ENCODE data around the gene COL4A6.

COL4A6 gene

DNA sequence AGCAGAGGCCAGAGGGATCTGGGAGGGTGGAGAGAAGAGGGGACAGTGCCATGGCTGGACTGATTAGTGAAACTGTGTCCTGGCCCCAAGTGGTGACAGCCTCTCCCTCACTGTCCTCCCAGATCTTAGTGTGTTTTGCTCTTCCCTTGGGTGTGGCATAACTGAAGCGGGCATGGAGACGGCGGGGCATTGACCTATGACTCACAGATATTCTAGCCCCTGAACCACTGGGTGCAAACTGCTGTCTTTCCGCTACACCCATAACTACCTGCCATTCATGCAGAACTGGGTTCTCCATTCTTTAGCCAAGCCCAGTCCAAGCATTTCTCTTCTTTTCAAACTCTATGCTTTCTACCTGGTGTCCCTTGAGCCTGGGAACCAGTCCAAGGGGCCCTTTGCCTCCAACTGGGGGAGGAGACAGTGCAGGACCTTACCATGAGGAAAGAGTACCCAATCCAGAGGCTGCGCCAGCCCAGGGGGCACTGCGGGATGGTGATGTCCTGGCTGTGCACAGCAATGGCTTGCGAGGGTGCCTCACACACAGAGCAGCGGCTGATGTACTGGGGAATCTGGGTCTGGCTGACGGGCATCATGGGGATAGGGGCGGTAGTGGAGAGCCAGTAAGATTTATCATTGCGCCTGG, 279.1 kb downstream of the COL4A6 start:
- DNase-seq (ENCODE audit: low read depth), result no peak

DNA sequence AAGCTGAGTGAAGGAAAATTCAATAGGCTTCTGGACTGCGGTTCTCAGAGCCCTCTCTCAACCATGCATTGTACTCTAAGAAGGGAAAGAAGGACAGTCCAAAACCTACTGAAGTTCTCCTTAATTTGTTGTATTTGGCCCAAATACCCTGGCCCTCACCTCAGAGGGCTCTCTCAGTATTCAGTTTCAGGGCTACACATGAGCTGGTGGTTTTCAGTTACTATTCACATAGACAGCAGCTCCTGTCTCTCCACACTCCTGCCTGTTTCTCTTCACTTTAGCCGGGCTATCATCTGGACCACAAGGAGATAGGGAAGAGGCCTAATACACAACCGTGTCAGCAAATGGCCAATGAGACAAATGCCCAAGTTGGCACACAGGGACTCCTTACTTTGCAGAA, 280.6 kb downstream of the COL4A6 start:
- no peak for DNase-seq (ENCODE audit: low read depth)

- no peak for DNase-seq (ENCODE audit: low read depth)
Observed at GRCh38 chrX:108156934-108157466, 281.2 kb downstream of the COL4A6 start.

GRCh38 chrX:108156082-108156481, 282.1 kb downstream of the COL4A6 start:
- no peak for DNase-seq (ENCODE audit: low read depth)

DNA sequence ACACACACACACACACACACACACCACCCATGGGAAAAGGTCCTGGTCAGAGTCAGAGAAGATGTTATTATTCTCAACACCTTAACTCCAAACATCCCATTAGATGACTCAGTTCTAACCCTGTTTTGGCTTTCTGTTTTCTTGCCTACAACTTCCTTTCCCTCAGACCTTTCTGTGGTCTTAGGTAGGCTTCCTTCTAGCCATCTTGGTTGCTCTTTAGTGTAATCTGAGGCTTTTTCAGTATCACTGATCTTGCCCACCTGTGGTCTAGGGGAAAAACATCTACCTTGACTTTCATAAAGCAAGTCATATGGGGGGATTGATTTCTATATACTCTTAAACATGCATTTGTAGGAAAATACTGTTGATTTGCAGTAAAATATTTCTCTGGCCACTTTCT, 289.7 kb downstream of the COL4A6 start:
- no peak for DNase-seq (ENCODE audit: low read depth)

DNA sequence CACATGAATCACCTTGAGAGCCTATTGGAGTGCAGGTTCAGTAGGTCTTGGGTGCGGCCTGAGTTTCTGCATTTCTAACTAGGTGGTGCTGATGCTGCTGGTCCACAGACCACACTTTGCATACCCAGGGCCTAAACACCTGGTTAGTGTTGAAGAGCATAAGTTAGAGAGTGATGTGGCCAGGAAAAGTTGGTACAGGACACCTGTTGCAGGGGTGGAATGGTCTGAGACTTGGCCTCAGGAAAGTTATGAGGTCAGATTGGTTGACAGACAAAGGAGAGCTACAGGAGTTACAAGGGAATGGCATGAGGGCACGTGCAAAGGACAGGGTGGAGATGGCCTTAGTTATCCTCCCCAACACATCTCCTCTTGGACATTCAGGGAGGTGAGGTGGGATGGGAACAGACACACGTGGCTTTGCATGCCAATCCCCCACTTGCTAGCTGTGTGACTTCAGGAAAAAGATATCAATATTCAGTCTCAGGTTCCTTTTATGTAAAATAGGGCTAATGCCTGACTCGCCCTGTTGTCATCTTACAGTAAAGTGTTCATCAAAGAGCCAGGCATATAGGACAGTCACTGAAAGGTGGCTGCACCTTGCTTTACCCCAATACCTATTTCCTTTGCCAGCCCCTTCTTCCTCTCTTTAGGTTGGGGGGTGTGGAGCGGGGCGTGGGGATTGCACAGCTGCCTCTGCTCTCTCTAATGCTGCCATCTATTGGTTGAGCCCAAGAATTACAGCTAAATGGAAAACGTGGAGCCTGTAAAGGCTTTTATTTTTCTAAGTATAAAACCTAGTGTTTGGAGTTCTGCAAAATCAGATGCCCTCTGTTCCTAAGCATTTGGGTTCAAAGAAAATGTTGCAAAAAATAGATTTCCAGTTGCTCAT, 299.2 kb downstream of the COL4A6 start:
- DNase-seq (ENCODE audit: low read depth), result no peak

- DNase-seq (ENCODE audit: low read depth), result no peak
Observed at GRCh38 chrX:108134724-108135123, 303.5 kb downstream of the COL4A6 start.

DNA sequence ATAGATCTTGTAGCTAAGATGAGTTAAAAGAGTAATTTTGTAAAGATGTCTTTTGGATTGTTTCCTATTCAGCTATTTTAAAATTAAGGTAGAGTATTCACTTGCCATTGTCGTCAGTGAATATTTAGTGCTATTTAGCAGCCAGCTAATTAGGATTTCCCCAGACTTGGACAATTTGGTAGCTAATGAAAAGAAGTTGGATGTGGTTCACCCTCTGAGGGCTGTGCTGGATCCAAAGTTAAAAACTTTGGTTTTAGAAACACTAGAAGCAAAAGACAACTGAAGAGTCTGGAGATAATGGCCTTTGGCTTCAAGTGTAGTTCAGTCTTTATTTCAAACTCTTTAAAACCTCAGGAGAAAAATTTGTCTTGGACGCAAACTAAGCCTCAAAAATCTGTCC, 305.3 kb downstream of the COL4A6 start:
- DNase-seq (ENCODE audit: low read depth), result no peak

DNA sequence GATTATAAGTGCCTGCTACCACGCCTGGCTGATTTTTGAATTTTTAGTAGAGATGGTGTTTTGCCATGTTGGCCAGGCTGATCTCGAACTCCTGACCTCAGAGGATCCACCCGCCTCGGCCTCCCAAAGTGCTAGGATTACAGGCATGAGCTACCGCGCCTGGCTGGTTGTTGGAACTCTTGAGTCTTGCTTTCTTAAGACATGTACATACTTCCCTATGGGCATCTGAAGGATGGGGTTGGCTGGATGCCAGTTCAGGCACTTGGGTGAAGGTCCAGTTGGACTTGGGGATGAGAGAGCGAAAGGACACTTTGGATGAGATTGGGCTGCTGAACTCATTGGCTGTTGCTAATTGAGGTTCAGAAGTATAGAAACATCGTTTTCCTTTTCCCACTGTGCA, 306.2 kb downstream of the COL4A6 start:
- no peak for DNase-seq (ENCODE audit: low read depth)

- no peak for DNase-seq (ENCODE audit: low read depth)
Observed at GRCh38 chrX:108131471-108131870, 306.8 kb downstream of the COL4A6 start.

DNA sequence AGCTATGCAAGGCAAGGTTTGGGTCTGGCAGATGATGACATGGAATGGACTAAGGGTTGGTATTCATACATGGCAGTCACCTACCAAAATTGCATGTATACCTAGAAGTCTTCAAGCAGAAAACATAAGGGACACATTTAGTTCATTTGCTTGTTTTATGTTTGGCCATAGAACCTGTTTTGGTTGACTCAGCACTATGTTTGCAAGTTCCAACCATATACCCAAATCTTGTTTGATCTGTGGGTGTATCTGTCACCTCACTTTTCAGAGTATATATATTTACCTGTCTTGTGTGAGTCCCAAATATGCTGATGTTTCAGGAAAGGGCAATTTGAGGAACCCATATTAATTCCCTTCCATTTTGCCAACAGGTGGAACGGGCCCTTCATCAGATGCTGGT, 307.3 kb downstream of the COL4A6 start:
- no peak for DNase-seq (ENCODE audit: low read depth)

- DNase-seq (ENCODE audit: low read depth), result no peak
Observed at GRCh38 chrX:108127152-108127551, 311.1 kb downstream of the COL4A6 start.

DNA sequence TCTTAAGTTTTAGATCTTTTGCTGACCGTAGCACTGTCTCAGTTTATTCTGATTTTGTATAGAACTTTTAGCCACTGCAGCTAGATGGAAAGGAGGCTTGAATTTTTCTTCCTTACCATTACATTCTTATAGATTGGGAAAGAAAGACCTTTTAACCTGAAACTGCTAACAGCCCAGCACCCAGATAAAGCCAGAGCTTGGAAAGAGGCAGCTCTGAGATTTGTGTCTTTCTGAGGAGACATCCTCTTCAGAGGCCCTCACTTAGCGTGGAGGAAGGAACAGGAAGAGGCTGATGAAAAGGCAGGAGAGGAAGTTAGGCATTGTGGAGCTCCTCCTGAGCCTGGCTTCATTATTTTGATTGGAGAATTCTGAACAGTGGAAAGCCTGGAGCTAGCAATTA, 311.6 kb downstream of the COL4A6 start:
- DNase-seq (ENCODE audit: low read depth), result no peak

GRCh38 chrX:108123591-108124366, 314.4 kb downstream of the COL4A6 start:
- DNase-seq (ENCODE audit: low read depth), result no peak

GRCh38 chrX:108122748-108123147, 315.5 kb downstream of the COL4A6 start:
- no peak for DNase-seq (ENCODE audit: low read depth)

GRCh38 chrX:108121291-108121690, 316.9 kb downstream of the COL4A6 start:
- no peak for DNase-seq (ENCODE audit: low read depth)

DNA sequence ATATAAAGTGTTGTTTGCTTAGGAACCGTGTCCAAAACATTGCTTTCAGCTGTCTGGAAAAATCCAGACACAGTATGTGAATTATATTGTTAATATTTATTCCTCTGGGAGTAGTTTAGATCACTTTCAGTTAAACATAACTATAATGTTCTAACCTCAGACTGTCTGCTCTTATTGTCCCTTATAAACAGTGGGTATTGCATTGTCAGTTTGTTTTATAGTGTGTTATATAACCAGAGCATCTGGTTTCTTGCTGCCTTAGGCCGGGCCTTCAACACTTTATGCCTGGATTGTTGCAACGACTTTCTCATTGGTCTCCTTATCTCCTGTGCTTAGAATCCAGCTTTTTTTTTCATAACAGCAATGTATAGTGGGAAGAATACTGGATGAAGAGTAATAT, 320.2 kb downstream of the COL4A6 start:
- DNase-seq (ENCODE audit: low read depth), result no peak

DNA sequence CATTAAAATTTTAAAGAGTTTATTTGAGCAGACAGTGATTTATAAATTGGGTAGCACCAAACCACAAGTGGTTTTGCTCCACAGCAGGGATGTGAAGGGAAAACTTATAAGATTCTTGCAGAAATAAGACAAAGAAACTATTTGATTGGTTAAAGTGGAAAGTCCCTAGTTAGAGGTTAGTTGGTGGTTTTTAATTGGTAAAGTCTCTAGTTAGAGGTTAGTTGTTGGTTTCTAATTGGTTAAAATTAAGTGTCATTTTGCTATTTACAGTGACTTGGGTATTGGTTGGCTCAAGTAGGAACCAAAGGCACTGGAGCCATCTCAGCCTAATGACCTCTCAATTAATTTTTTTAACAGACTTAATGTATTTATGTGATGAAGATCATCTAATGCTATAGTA, 323.7 kb downstream of the COL4A6 start:
- DNase-seq (ENCODE audit: low read depth), result no peak

Measured in activated T-cell treated with anti-CD3 and anti-CD28 coated beads for 1 hour (primary cell).